SK-N-SH (cell line): ENCODE measurements around the gene CDK3. TPM values are rescaled to one million over a fixed set of nuclear protein-coding genes. Genes with fewer than 3 reads are reported as not detected.
A peak's percentile ranks its signal among the peaks of the same experiment; 100 is the strongest.

ENCODE experiments used
- CTCF ChIA-PET: fragments of 300-600, 350-600 bp; formaldehyde crosslinking; extraction: SDS; loops from one replicate; lab custom pipeline; 2021; lab: Yijun Ruan, JAX
- POLR2A ChIA-PET: fragments of 350-600 bp; sonication (Branson Sonifier 250); formaldehyde crosslinking; extraction: SDS; loops from one replicate; lab custom pipeline; 2020; ENCODE audit warnings: antibody characterized with exemption, inconsistent platforms; lab: Yijun Ruan, JAX
- DNase-seq: peaks from one replicate; pipeline ENCODE4 v3.0.0; 2012
- H2AFZ ChIP-seq: fragments of 200-600 bp; sonication (generic); 2 replicates; pipeline ENCODE4 v1.8.1; 2016; ENCODE audit warnings: antibody characterized with exemption, mild to moderate bottlenecking, low read depth
- H3F3A ChIP-seq: fragments of 200-600 bp; sonication (generic); replicated peaks from 2 replicates; pipeline ENCODE3; 2016; ENCODE audit warnings: antibody characterized with exemption, mild to moderate bottlenecking; ENCODE audit not compliant: insufficient read depth
- H3K27ac ChIP-seq, 2 experiments: fragments of 200-500 bp in 1 of 2; fragments of 200-600 bp in 1 of 2; sonication (Bioruptor generic) in 1 of 2; sonication (generic), shearing (Covaris generic) in 1 of 2; 2 replicates each; pipeline versions ENCODE4 v1.5.1 to v1.6.1; 2014 to 2016; ENCODE audit warnings: low read depth in 2 of 2, inconsistent platforms in 1 of 2, low read length in 1 of 2, mild to moderate bottlenecking in 1 of 2, mixed read lengths in 1 of 2
- H3K27me3 ChIP-seq: fragments of 200-600 bp; sonication (generic), shearing (Covaris generic); 2 replicates; pipeline ENCODE4 v1.6.1; 2016; ENCODE audit warnings: mixed run types; ENCODE audit not compliant: insufficient read depth
- H3K36me3 ChIP-seq, 2 experiments: fragments of 200-500 bp in 1 of 2; fragments of 200-600 bp in 1 of 2; sonication (Bioruptor generic) in 1 of 2; sonication (generic) in 1 of 2; replicated peaks in 1 of 2; 2 replicates each; pipeline versions ENCODE3 to v1.5.1; 2014 to 2016; ENCODE audit warnings: low read length in 1 of 2, mild to moderate bottlenecking in 1 of 2; ENCODE audit not compliant: insufficient read depth in 2 of 2, control insufficient read depth in 1 of 2
- H3K4me1 ChIP-seq, 2 experiments: fragments of 200-500 bp in 1 of 2; fragments of 200-600 bp in 1 of 2; sonication (Bioruptor generic) in 1 of 2; sonication (generic), shearing (Covaris generic) in 1 of 2; 2 replicates each; pipeline versions ENCODE4 v1.5.1 to v1.6.1; 2014 to 2016; ENCODE audit warnings: low read depth in 1 of 2, low read length in 1 of 2, mixed run types in 1 of 2; ENCODE audit not compliant: insufficient read depth in 2 of 2, control insufficient read depth in 1 of 2
- H3K4me2 ChIP-seq: fragments of 200-600 bp; sonication (generic), shearing (Covaris generic); 2 replicates; pipeline ENCODE4 v1.6.1; 2017; ENCODE audit warnings: mixed run types
- H3K4me3 ChIP-seq, 2 experiments: fragments of 200-500 bp in 1 of 2; fragments of 200-600 bp in 1 of 2; sonication (Bioruptor generic) in 1 of 2; sonication (generic), shearing (Covaris generic) in 1 of 2; 2 replicates each; pipeline versions ENCODE4 v1.5.1 to v1.8.1; 2014 to 2016; ENCODE audit warnings: low read depth in 2 of 2, inconsistent platforms in 1 of 2, low read length in 1 of 2, mild to moderate bottlenecking in 1 of 2, mixed read lengths in 1 of 2, moderate library complexity in 1 of 2
- H3K79me2 ChIP-seq: fragments of 200-600 bp; sonication (generic); 2 replicates; pipeline ENCODE4 v1.8.1; 2017; ENCODE audit warnings: mild to moderate bottlenecking; ENCODE audit not compliant: insufficient read depth
- H3K9ac ChIP-seq: fragments of 200-600 bp; sonication (generic); 2 replicates; pipeline ENCODE4 v1.6.1; 2017; ENCODE audit warnings: mixed run types
- H3K9me2 ChIP-seq: fragments of 200-600 bp; sonication (generic); 2 replicates; pipeline ENCODE4 v1.6.1; 2017; ENCODE audit warnings: mixed run types
- H3K9me3 ChIP-seq: fragments of 200-600 bp; sonication (generic); 2 replicates; pipeline ENCODE4 v1.6.1; 2017; ENCODE audit warnings: mixed run types, mild to moderate bottlenecking, moderate library complexity
- H4K20me1 ChIP-seq: fragments of 200-600 bp; sonication (generic); 2 replicates; pipeline ENCODE4 v1.6.1; 2017; ENCODE audit warnings: mild to moderate bottlenecking, mixed run types; ENCODE audit not compliant: insufficient read depth
- CHD2 ChIP-seq: fragments of 150-350 bp; IDR thresholded peaks from 2 replicates; pipeline ENCODE4 v1.6.1; 2018; ENCODE audit warnings: low read length; ENCODE audit not compliant: partially characterized antibody
- ELF1 ChIP-seq: IDR thresholded peaks from 2 replicates; pipeline ENCODE4 v1.4.0; 2012
- EP300 ChIP-seq, 2 experiments: IDR thresholded peaks; 2 replicates each; pipeline versions ENCODE4 v1.4.0 to v1.6.1; 2012; ENCODE audit warnings: borderline replicate concordance in 1 of 2, low read depth in 1 of 2, low read length in 1 of 2
- FOSL2 ChIP-seq: IDR thresholded peaks from 2 replicates; pipeline ENCODE4 v1.4.0; 2012; ENCODE audit warnings: low read depth, mild to moderate bottlenecking, moderate library complexity, borderline replicate concordance
- FOXJ3 ChIP-seq: sonication (generic); formaldehyde crosslinking; IDR thresholded peaks from 2 replicates; pipeline ENCODE4 v1.5.1; 2020; ENCODE audit warnings: mild to moderate bottlenecking, missing genetic modification reagents
- FOXM1 ChIP-seq: IDR thresholded peaks from 2 replicates; pipeline ENCODE4 v1.4.0; 2012; ENCODE audit warnings: low read depth, mild to moderate bottlenecking
- GATA2 ChIP-seq: sonication (generic); formaldehyde crosslinking; IDR thresholded peaks from 2 replicates; pipeline ENCODE4 v1.5.0; 2020; ENCODE audit warnings: mild to moderate bottlenecking, missing genetic modification reagents
- IRF3 ChIP-seq: fragments of 150-350 bp; IDR thresholded peaks from 2 replicates; pipeline ENCODE4 v1.6.1; 2016; ENCODE audit warnings: mild to moderate bottlenecking, low read depth, low read length
- JUND ChIP-seq: IDR thresholded peaks from 2 replicates; pipeline ENCODE4 v1.4.0; 2012
- MEF2A ChIP-seq: IDR thresholded peaks from 2 replicates; pipeline ENCODE4 v1.4.0; 2012; ENCODE audit warnings: low read depth, borderline replicate concordance
- MXI1 ChIP-seq: IDR thresholded peaks from 2 replicates; pipeline ENCODE4 v1.6.1; 2012; ENCODE audit warnings: mild to moderate bottlenecking, low read depth, low read length, improper control_type of control experiment
- NRF1 ChIP-seq: IDR thresholded peaks from 2 replicates; pipeline ENCODE4 v1.6.1; 2012; ENCODE audit warnings: low read depth, mild to moderate bottlenecking, low read length
- POLR2AphosphoS5 ChIP-seq: IDR thresholded peaks from 2 replicates; pipeline ENCODE4 v1.6.1; 2012; ENCODE audit warnings: low read depth, low read length
- RCOR1 ChIP-seq: fragments of 150-350 bp; IDR thresholded peaks from 2 replicates; pipeline ENCODE4 v1.6.1; 2017; ENCODE audit warnings: antibody characterized with exemption, low read length
- RFX5 ChIP-seq: IDR thresholded peaks from 2 replicates; pipeline ENCODE4 v1.6.1; 2012; ENCODE audit warnings: mild to moderate bottlenecking, improper control_type of control experiment, low read length
- RXRA ChIP-seq: IDR thresholded peaks from 2 replicates; pipeline ENCODE4 v1.4.0; 2012; ENCODE audit warnings: low read depth, mild to moderate bottlenecking, borderline replicate concordance
- SMC3 ChIP-seq: IDR thresholded peaks from 2 replicates; pipeline ENCODE4 v1.6.1; 2012; ENCODE audit warnings: low read depth, low read length, improper control_type of control experiment
- TCF12 ChIP-seq: IDR thresholded peaks from 2 replicates; pipeline ENCODE4 v1.4.0; 2012
- TEAD4 ChIP-seq: IDR thresholded peaks from 2 replicates; pipeline ENCODE4 v1.4.0; 2012; ENCODE audit warnings: mild to moderate bottlenecking, borderline replicate concordance; ENCODE audit not compliant: insufficient read depth
- YY1 ChIP-seq: IDR thresholded peaks from 2 replicates; pipeline ENCODE4 v1.4.0; 2012; ENCODE audit warnings: low read depth, mild to moderate bottlenecking
- WGBS: methylation state at CpG from one replicate; pipeline ENCODE4 v1.1.6; 2017; ENCODE audit warnings: low lambda C conversion rate; 5-methylcytosine and 5-hydroxymethylcytosine counted together
- polyA plus RNA-seq, 3 experiments: library from polyadenylated mRNA; depleted of rRNA; stranded (reverse); fragments of >200 nt; gene quantifications; 2 replicates each; pipeline ENCODE4 v1.2.3, GENCODE V29; 2012

CDK3 gene
- polyA plus RNA-seq, 1 of the 3 experiments (the other 2 are of a cell fraction) = 14.6 TPM

GRCh38 chr17:75981019-75981615, 19.5 kb upstream of the CDK3 start:
- CTCF ChIA-PET = interaction anchor here (1.0 to 1.8 kb wide), 5 partner anchors 13 to 33 kb away, joined by 4 to 13 read pairs (median 5); partner anchors contain the start of gene CDK3
- no peaks in the 10 kb centered on the region for H4K20me1 ChIP-seq
- H3K9me3 ChIP-seq = no peaks in the 10 kb centered on the region
- no peak overlapping the region for H3K4me3 ChIP-seq
- no peak overlapping the region for H3K9ac ChIP-seq
- no peaks in the 10 kb centered on the region for H3K9me2 ChIP-seq
- H3K27me3 ChIP-seq = no peaks in the 10 kb centered on the region
- no peak overlapping the region for H3K4me2 ChIP-seq
- DNase-seq = no peak
- no peak overlapping the region for H2AFZ ChIP-seq
- peak overlapping the region in 1 of 2 experiments; percentile 98; a peak in 3 of 4 replicates for H3K27ac ChIP-seq
- no peak for TF ChIP-seq TEAD4
- TF ChIP-seq SMC3 = no peak
- no peak for TF ChIP-seq NRF1
- no peak for TF ChIP-seq EP300 (IDR thresholded peaks at IDR 0.05; ENCODE audit: borderline replicate concordance in 1 of 2, low read depth in 1 of 2, low read length in 1 of 2)
- TF ChIP-seq ELF1 = no peak
- TF ChIP-seq POLR2AphosphoS5 = no peak
- TF ChIP-seq YY1 = no peak
- no peak for TF ChIP-seq JUND
- no peak for TF ChIP-seq MEF2A
- TF ChIP-seq FOSL2 = no peak
- TF ChIP-seq RCOR1 = no peak
- no peak for TF ChIP-seq GATA2 (CRISPR knock-in tag)
- TF ChIP-seq, all 33 proteins: peak for 0
- POLR2A ChIA-PET = interaction anchor here (0.6 kb wide), 1 partner anchor 308 kb away, joined by 4 read pairs; no protein-coding TSS in a partner anchor
- WGBS = 94% methylated on average over 7 of the region's 7 CpGs
- Histone ChIP-seq H3F3A (peaks cover 44% of the 10 kb centered on the region), H3K36me3 (peaks cover 2 to 16% of the 10 kb centered on the region in 2 experiments), H3K79me2 (peaks cover 48% of the 10 kb centered on the region), H3K4me1 (peaks cover 0 to 19% of the 10 kb centered on the region in 2 experiments; a peak in 3 of 4 replicates)

- H3F3A ChIP-seq = peaks cover 42% of the 10 kb centered on the region
- TF ChIP-seq RXRA (no peak), CHD2 (no peak), MXI1 (no peak), TCF12 (no peak), YY1 (no peak), RCOR1 (no peak), SMC3 (no peak), TEAD4 (no peak), IRF3 (no peak), FOXJ3 (CRISPR knock-in tag) (no peak), FOXM1 (no peak), ELF1 (no peak), MEF2A (no peak), RFX5 (no peak), GATA2 (CRISPR knock-in tag) (no peak)
- H2AFZ ChIP-seq = no peak overlapping the region
- ChIA-PET POLR2A (no interaction called here), CTCF (interaction anchor here (1.2 to 3.2 kb wide), 7 partner anchors 14 to 79 kb away, joined by 3 to 21 read pairs (median 8); partner anchors contain the start of genes CDK3 and MRPL38)
- no peak overlapping the region for H3K4me2 ChIP-seq
- H3K9me2 ChIP-seq = no peaks in the 10 kb centered on the region
- WGBS = 85% methylated on average over 6 of the region's 6 CpGs
- H3K9me3 ChIP-seq = no peaks in the 10 kb centered on the region
- H3K36me3 ChIP-seq = no peaks in the 10 kb centered on the region
- no peak for DNase-seq
- H3K79me2 ChIP-seq = peaks cover 23% of the 10 kb centered on the region
- no peak overlapping the region for H3K4me3 ChIP-seq
- no peak overlapping the region for H3K9ac ChIP-seq
- H3K4me1 ChIP-seq = peaks cover 0 to 9% of the 10 kb centered on the region in 2 experiments; a peak in 2 of 4 replicates
- no peaks in the 10 kb centered on the region for H3K27me3 ChIP-seq
- H4K20me1 ChIP-seq = no peaks in the 10 kb centered on the region
- H3K27ac ChIP-seq = peak overlapping the region in 1 of 2 experiments; percentile 98; a peak in 1 of 4 replicates
Observed at GRCh38 chr17:75983501-75984181, 17.0 kb upstream of the CDK3 start.
